HAP-1 (cell line): Measurements from ENCODE around the gene HPGDS.
A peak's percentile ranks its signal among the peaks of the same experiment; 100 is the strongest.
"Not testable (repeated sequence)": the region's sequence is repeated elsewhere in the genome, so short reads cannot be mapped to it uniquely, and the experiment has no call there.

Source experiments
- DNase-seq, 2 experiments: peaks; one replicate each; pipeline ENCODE4 v3.0.0-alpha.2; 2016 to 2020; ENCODE audit warnings: low spot score in 2 of 2
- H3K27me3 ChIP-seq: fragments of 250-450 bp; sonication (Bioruptor Pico); 2 replicates; pipeline ENCODE4 v1.5.1; 2020; ENCODE audit warnings: low read depth, mild to moderate bottlenecking, moderate library complexity
- H3K36me3 ChIP-seq: fragments of 250-450 bp; sonication (Bioruptor Pico); replicated peaks from 2 replicates; pipeline ENCODE4 v1.5.1; 2020; ENCODE audit warnings: mild to moderate bottlenecking
- H3K4me1 ChIP-seq: fragments of 250-450 bp; sonication (Bioruptor Pico); 2 replicates; pipeline ENCODE4 v1.5.1; 2020; ENCODE audit warnings: mild to moderate bottlenecking
- H3K4me3 ChIP-seq: fragments of 250-450 bp; sonication (Bioruptor Pico); 2 replicates; pipeline ENCODE4 v1.5.1; 2020; ENCODE audit warnings: mild to moderate bottlenecking, moderate library complexity
- H3K9me3 ChIP-seq: fragments of 250-450 bp; sonication (Bioruptor Pico); 2 replicates; pipeline ENCODE4 v1.5.1; 2020; ENCODE audit warnings: mild to moderate bottlenecking, moderate library complexity
- in situ Hi-C: fragments of 300-500 bp; cut with MboI; formaldehyde crosslinking; loops from 3 replicates; pipeline ENCODE4 v1.14.3; 2020; ENCODE audit warnings: low sequenced_read_pairs, inconsistent platforms, mixed read lengths

Gene HPGDS

DNA sequence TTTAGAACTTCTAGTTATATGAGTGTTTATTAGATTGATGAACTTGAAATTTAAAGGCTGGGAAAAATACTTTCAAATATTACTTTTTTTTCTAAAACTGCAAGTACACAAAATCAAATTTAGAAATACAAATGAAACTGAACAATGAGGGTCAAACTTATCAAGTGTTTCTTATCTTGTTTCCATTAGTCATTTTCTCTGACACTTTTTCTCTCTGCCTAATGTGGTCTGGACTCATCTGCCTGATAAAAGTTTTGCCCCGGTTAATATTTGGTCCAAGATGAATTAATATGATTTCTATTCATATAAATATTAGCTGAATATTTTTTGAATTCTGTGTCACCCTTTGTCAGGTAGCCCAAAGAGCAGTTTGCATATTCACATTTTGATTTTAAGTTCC lies 8.7 kb upstream of the HPGDS start:
- DNase-seq = no peak

DNA sequence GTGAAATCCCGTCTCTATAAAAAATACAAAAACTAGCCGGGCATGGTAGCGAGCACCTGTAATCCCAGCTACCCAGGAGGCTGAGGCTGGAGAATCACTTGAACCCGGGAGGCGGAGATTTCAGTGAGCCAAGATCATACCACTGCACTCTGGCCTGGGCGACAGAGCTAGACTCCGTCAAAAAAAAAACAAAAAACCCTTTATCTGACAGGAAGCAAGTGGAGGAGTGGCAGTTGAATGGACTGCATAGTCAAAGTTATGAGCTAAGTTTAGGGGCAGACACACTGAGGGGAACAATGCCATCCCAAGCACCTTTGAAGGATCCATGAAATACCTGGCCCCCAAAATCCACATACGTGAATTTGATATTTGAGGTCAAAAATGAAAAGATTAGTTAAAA lies 7.5 kb upstream of the HPGDS start:
- H3K27me3 ChIP-seq = no peaks in the 10 kb centered on the region
- no peaks in the 10 kb centered on the region for H3K36me3 ChIP-seq
- no peaks in the 10 kb centered on the region for H3K9me3 ChIP-seq
- in situ Hi-C loops = no loop called here
- no peak overlapping the region for H3K4me3 ChIP-seq
- DNase-seq = no peak
- peaks cover 9% of the 10 kb centered on the region for H3K4me1 ChIP-seq

More for the DNA sequence above, 8.7 kb upstream of the HPGDS start:
- in situ Hi-C loops = no loop called here
- no peaks in the 10 kb centered on the region for H3K9me3 ChIP-seq
- no peaks in the 10 kb centered on the region for H3K36me3 ChIP-seq
- no peak overlapping the region for H3K4me3 ChIP-seq
- H3K27me3 ChIP-seq = no peaks in the 10 kb centered on the region
- peaks cover 9% of the 10 kb centered on the region for H3K4me1 ChIP-seq

DNA sequence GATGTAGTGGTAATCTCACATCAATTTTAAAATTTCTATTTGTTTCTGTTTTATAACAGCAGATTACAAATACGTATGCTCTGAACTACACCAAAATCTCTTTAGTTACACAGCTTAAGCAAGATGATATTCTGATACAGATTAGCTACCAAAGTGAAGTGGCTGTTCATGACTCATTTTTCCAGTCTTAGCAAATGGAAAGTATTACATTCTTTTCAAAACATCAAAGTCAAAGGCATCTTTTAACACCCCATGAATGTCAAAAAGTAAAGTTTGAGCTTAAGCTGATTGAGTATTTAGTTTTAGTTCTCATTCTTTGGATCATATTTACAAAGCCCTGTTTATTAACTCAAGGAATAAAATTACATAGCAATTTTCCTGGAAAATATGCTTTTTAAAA lies 6.6 kb upstream of the HPGDS start:
- Histone ChIP-seq H3K4me3 (no peak overlapping the region), H3K4me1 (peaks cover 9% of the 10 kb centered on the region)

DNA sequence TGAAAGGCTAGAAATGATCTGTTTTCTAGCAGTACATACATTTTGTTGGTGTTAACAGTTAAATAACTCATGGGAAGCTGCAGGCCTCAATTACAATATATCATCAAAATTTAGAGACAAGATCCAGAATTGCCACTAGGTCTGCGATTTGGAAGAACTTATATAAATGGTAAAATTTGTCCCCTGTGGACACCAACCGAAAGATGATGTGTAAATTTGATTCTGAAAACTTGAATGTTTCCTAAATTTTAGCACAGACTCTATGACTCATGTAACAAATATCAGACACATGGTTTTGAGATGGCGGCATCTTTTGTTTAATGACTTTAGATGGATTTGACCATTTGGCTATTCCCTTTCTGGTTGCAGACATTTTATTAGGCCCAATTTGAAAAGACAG lies 6.0 kb upstream of the HPGDS start:
- Histone ChIP-seq H3K36me3 (no peaks in the 10 kb centered on the region), H3K4me1 (peaks cover 9% of the 10 kb centered on the region), H3K9me3 (no peaks in the 10 kb centered on the region), H3K27me3 (no peaks in the 10 kb centered on the region), H3K4me3 (no peak overlapping the region)
- in situ Hi-C loops = no loop called here
- DNase-seq = peak in 1 of 2 experiments; percentile 31

More for the DNA sequence above, 6.6 kb upstream of the HPGDS start:
- in situ Hi-C loops = no loop called here
- Histone ChIP-seq H3K36me3 (no peaks in the 10 kb centered on the region), H3K27me3 (no peaks in the 10 kb centered on the region), H3K9me3 (no peaks in the 10 kb centered on the region)
- DNase-seq = peak in 1 of 2 experiments; percentile 91

DNA sequence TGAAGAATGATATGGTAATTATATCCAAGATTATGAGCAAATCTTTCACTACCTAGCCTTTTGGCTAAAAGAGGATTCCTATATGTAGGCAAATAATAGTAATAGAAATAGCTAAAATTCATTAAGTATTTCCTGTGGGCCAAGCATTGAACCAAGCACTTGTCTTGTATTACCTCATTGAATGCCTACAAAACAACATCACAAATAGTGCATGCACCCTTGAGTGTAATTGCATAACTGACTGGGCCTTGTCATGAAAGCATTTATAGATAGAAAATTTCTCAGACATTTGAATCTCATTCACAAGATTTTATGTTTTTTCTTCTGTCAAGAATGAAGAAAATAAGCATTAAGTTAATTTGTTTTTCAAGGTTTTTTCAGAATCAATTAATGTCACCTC lies 3.9 kb upstream of the HPGDS start:
- DNase-seq = no peak
- H3K4me3 ChIP-seq = no peak overlapping the region
- H3K4me1 ChIP-seq = peaks cover 19% of the 10 kb centered on the region
- no peaks in the 10 kb centered on the region for H3K36me3 ChIP-seq
- H3K27me3 ChIP-seq = no peaks in the 10 kb centered on the region
- H3K9me3 ChIP-seq = no peaks in the 10 kb centered on the region
- in situ Hi-C loops = no loop called here

DNA sequence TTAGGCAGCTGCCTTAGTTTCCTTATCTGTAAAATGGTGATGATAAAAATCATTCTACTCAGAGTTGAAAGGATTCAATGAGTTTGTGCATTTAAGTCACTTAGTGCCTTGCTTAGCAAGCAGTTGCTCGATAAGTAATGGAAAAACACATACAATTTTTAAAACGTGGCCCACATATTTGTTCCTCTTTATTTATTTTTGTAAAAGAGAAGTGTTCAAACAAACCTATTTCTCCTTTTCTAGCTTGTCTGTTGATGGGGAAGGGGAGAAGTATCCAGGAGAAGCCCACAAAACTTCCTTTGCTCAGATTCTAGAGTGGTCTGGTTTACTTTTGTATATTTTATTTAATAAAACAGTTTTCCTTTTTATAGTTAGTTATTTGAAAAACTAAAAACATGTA lies 3.3 kb upstream of the HPGDS start:
- H3K36me3 ChIP-seq = no peaks in the 10 kb centered on the region
- no peak overlapping the region for H3K4me3 ChIP-seq
- DNase-seq = no peak
- no peaks in the 10 kb centered on the region for H3K27me3 ChIP-seq
- in situ Hi-C loops = no loop called here
- H3K9me3 ChIP-seq = no peaks in the 10 kb centered on the region
- H3K4me1 ChIP-seq = peaks cover 25% of the 10 kb centered on the region

DNA sequence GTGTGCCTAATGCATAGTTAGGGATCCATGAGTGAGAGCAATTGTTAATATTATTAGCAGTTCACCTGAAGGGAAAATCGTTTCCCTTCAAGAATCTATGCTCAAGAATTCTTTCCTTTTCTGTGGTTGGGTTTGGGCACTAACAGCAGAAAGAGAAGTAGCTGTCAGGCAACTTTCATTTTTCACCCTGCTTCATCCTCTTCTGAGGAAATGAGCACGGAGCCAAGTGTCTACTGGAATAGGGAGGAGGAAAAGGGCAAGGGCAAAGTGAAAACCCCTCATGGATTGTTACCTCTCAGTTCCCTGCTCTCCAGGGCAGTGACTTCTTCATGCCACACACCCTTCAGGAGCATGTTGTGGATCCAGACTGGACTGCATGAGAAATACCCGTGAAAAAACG lies 2.6 kb upstream of the HPGDS start:
- Histone ChIP-seq H3K4me1 (peaks cover 25% of the 10 kb centered on the region), H3K27me3 (no peaks in the 10 kb centered on the region), H3K9me3 (no peaks in the 10 kb centered on the region), H3K4me3 (no peak overlapping the region), H3K36me3 (no peaks in the 10 kb centered on the region)
- DNase-seq = no peak
- in situ Hi-C loops = no loop called here

DNA sequence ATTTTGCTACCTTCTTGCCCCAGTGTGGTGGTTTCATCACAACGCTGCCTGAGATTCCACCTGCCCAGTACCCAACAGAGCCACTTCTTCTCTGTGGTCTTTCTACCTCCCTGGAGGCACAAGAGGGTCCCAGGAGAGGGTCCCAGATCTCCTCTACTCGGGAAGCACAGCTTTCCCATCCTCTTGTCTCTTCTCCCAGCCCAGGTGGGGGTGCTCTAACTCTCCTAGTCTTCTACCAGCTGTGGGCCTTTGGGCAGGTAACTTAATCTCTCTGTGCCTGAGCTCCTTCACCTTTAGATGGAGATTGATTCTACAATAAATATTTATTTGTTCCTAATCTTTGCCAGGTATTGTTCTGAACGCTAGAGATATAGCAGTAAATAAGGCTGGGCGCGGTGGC lies 1.8 kb upstream of the HPGDS start:
- DNase-seq = no peak
- Histone ChIP-seq H3K4me3 (no peak overlapping the region), H3K9me3 (no peaks in the 10 kb centered on the region), H3K4me1 (peaks cover 24% of the 10 kb centered on the region), H3K36me3 (no peaks in the 10 kb centered on the region), H3K27me3 (no peaks in the 10 kb centered on the region)
- in situ Hi-C loops = no loop called here

DNA sequence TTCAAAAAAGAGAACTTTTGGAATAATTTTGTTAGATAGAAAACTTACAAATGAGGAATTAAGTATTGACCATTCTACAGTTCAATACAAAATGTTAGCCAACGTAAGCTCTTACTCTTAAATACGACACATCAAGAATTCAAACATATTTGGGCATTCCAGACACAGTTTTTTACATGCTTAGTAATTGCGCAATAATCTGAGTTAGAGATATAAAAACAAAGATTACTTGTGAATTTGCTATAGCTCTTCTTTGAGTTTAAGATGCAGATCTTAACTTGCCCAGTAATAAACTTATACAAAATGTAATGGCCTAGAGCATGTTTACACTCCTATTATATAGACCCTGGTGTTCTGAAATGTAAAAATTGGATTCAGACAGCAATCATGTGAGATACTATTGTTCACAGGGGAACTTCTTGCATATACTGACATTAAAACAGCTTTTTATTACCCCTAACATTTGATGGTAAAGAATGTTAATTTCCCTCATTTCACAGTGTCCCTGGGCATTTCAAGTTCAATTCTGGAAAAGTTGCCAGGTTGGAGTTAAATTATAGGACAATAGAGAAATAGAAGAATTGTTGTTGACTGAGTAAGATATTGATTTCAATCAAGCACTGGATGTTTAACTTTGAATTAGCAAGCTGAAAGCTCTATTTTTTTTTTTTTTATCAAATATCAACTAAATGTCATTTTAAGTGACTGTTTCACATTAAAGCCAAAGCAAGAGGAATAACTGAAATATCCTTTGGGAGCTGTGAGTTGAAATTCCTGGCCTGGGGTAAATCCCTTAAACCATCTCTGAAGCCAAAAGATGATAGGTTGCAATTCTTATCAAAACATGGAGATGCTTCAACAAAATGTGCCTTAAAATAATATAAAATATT lies 910 bp downstream of the HPGDS start:
- in situ Hi-C loops = no loop called here
- peak in 1 of 2 experiments; percentile 71 for DNase-seq
- no peaks in the 10 kb centered on the region for H3K9me3 ChIP-seq
- peaks cover 16% of the 10 kb centered on the region for H3K4me1 ChIP-seq
- H3K36me3 ChIP-seq = no peaks in the 10 kb centered on the region
- no peak overlapping the region for H3K4me3 ChIP-seq
- H3K27me3 ChIP-seq = no peaks in the 10 kb centered on the region

DNA sequence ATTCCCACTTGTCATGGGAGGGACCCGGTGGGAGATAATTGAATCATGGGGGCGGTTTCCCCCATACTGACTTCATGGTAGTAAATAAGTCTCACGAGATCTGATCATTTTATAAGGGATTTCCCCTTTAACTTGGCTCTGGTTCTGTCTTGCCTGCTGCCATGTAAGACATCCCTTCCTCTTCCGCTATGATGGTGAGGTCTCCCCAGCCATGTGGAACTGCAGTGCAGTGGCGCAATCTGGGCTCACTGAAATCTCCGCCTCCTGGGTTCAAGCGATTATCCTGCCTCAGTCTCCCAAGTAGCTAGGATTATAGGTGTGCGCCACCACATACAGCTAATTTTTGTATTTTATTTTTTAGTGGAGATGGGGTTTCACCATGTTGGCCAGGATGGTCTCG lies 2.9 kb downstream of the HPGDS start:
- H3K27me3 ChIP-seq = no peaks in the 10 kb centered on the region
- H3K4me3 ChIP-seq = no peak overlapping the region
- H3K9me3 ChIP-seq = no peaks in the 10 kb centered on the region
- H3K4me1 ChIP-seq = peaks cover 16% of the 10 kb centered on the region
- no peaks in the 10 kb centered on the region for H3K36me3 ChIP-seq
- no peak for DNase-seq
- in situ Hi-C loops = no loop called here

DNA sequence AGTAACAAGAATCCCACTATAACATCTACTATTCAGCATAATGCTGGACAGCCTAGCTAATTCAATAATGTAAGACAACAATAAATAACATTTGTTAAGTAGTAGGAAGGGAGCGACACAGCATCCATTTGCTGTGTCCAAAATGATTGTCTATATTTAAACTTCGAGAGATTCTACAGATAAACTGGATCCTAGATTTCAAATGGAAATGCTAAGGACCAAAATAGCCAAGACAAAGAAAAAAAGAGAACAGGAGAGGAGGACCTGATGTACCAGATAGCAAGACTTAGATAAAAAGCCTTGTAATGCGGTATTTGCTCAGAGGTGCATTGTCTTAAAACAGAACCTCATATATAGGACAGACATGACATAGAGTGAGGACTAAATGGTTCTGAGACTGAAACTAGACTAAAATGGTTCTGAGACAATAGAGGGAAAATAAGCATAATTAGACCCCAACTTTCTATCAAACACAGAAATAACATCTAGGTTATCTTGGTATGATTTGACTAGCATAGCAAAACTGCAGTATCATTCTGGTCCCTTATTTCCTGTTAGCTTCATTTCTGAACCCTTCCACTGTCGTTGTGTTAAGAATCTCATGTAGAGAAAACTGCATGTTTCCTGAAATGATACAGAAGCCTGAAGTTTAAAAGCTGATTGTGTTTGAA lies 3.8 kb downstream of the HPGDS start:
- no peaks in the 10 kb centered on the region for H3K36me3 ChIP-seq
- H3K4me3 ChIP-seq = no peak overlapping the region
- peaks cover 16% of the 10 kb centered on the region for H3K4me1 ChIP-seq
- DNase-seq = no peak
- H3K9me3 ChIP-seq = no peaks in the 10 kb centered on the region
- no peaks in the 10 kb centered on the region for H3K27me3 ChIP-seq
- in situ Hi-C loops = no loop called here

DNA sequence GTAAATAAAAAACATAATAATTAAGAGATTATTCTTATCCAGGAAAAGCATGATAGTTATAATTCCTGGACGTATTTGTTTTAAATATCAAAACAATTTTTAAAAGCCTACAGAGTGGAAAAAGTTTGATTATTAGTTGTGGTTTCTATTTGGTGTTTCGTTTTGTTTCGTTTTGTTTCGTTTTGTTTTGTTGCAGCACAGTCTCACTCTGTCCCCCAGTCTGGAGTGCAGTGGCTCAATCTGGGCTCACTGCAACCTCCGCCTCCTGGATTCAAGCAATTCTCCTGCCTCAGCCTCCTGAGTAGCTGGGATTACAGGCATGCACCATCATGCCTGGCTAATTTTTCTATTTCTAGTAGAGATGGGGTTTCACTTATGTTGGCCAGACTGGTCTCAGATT lies 5.8 kb downstream of the HPGDS start:
- H3K4me3 ChIP-seq, H3K4me1 ChIP-seq, in situ Hi-C loops, H3K9me3 ChIP-seq, DNase-seq, H3K36me3 ChIP-seq, H3K27me3 ChIP-seq: not testable (repeated sequence)

DNA sequence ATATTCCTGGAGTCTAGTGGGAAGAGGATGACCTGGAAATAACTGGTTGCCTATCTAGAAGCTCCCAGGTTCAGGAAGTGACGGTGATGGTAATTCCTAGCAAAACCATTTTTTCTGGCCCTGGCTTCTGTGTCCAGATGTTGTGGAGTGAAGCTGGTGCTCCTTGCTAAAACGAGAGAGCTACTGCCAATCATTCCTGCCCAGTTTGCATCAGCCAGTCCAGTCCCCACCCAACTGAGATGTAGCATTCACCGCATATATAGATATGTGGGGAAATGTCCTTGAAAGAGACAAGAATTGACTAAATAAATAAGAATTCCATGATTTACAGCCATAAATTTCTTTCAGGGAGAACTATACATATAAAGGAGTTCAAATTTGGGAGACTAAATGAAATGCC lies 6.3 kb downstream of the HPGDS start:
- Histone ChIP-seq H3K27me3 (no peaks in the 10 kb centered on the region), H3K4me1 (peaks cover 3% of the 10 kb centered on the region), H3K36me3 (no peaks in the 10 kb centered on the region), H3K9me3 (no peaks in the 10 kb centered on the region), H3K4me3 (no peak overlapping the region)
- no peak for DNase-seq
- in situ Hi-C loops = no loop called here

DNA sequence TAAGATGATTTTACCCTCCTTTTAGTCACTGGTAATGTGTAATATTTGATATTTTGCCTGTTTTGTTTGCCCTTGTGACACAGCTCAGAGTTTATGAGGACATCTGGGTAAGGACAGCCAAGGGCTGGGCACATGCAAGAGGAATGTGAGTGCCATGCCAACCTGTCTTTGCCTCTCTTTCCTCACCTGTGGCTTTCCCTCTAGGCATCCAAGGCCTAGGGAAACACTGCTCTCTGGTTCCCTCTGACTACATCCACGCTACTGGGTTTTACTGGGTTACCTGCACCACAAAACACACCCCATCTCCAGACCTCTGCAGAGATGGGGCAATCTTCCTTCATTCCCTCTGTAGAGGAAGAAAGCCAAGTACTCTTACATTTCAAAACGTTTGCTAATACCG lies 7.7 kb downstream of the HPGDS start:
- H3K9me3 ChIP-seq = no peaks in the 10 kb centered on the region
- H3K27me3 ChIP-seq = no peaks in the 10 kb centered on the region
- DNase-seq = no peak
- H3K4me3 ChIP-seq = no peak overlapping the region
- in situ Hi-C loops = no loop called here
- no peaks in the 10 kb centered on the region for H3K36me3 ChIP-seq
- H3K4me1 ChIP-seq = no peaks in the 10 kb centered on the region
